OCI-LY7 (cell line): ENCODE data around the gene GYG2. TPM values are rescaled to one million over a fixed set of nuclear protein-coding genes. Genes with fewer than 3 reads are reported as not detected.

ENCODE experiments used
- BruUV-seq: library from RNA; stranded (reverse); fragments of 400-500 nt; replicated peaks from 2 replicates; lab custom pipeline; 2021; lab: Mats Ljungman, UMichigan
- CTCF ChIA-PET: fragments of 300-600 bp; sonication (Branson Sonifier 250); formaldehyde crosslinking; loops from one replicate; lab custom pipeline; 2022; ENCODE audit warnings: antibody characterized with exemption; ENCODE audit not compliant: unreplicated experiment; lab: Charles Lee
- POLR2A ChIA-PET: fragments of 300-600 bp; sonication (Branson Sonifier 250); formaldehyde crosslinking; loops from one replicate; lab custom pipeline; 2022; ENCODE audit warnings: antibody characterized with exemption; lab: Charles Lee
- DNase-seq: peaks from one replicate; pipeline ENCODE4 v3.0.0-alpha.2; 2015; ENCODE audit warnings: low spot score
- H2AFZ ChIP-seq: fragments of 200-600 bp; sonication (generic), shearing (Covaris generic); 2 replicates; pipeline ENCODE4 v1.6.1; 2014; ENCODE audit warnings: mild to moderate bottlenecking, antibody characterized with exemption, low read length, moderate library complexity
- H3K27ac ChIP-seq: fragments of 200-600 bp; sonication (generic); 2 replicates; pipeline ENCODE4 v1.5.1; 2014; ENCODE audit warnings: mixed run types, low read depth, mild to moderate bottlenecking, moderate library complexity, low read length, inconsistent platforms; ENCODE audit not compliant: poor library complexity, severe bottlenecking
- H3K36me3 ChIP-seq: fragments of 200-600 bp; sonication (generic); 2 replicates; pipeline ENCODE4 v1.6.1; 2014; ENCODE audit warnings: mild to moderate bottlenecking, antibody characterized with exemption, low read length, moderate library complexity, mixed read lengths; ENCODE audit not compliant: insufficient read depth
- H3K4me1 ChIP-seq: fragments of 200-600 bp; sonication (generic); 2 replicates; pipeline ENCODE4 v1.5.1; 2014; ENCODE audit warnings: mild to moderate bottlenecking, low read length; ENCODE audit not compliant: insufficient read depth, poor library complexity, severe bottlenecking
- H3K4me2 ChIP-seq: fragments of 200-600 bp; sonication (generic); 2 replicates; pipeline ENCODE4 v1.6.1; 2014; ENCODE audit warnings: mild to moderate bottlenecking, low read length
- H3K4me3 ChIP-seq: fragments of 200-600 bp; sonication (generic); 2 replicates; pipeline ENCODE4 v1.5.1; 2014; ENCODE audit warnings: mild to moderate bottlenecking, low read depth, low read length; ENCODE audit not compliant: poor library complexity, severe bottlenecking
- H3K79me2 ChIP-seq: fragments of 200-600 bp; sonication (generic); 2 replicates; pipeline ENCODE4 v1.6.1; 2016; ENCODE audit warnings: low read depth, mild to moderate bottlenecking, low read length, moderate library complexity, mixed read lengths; ENCODE audit not compliant: insufficient read depth
- H3K9me2 ChIP-seq: fragments of 200-600 bp; sonication (generic); 2 replicates; pipeline ENCODE4 v1.6.1; 2016; ENCODE audit warnings: mild to moderate bottlenecking, low read length, mixed read lengths; ENCODE audit not compliant: insufficient read depth
- H3K9me3 ChIP-seq: fragments of 200-600 bp; sonication (generic); 2 replicates; pipeline ENCODE4 v1.6.1; 2014; ENCODE audit warnings: mild to moderate bottlenecking, mixed run types, low read length, mixed read lengths
- H4K20me1 ChIP-seq: fragments of 200-600 bp; sonication (generic); 2 replicates; pipeline ENCODE4 v1.6.1; 2014; ENCODE audit warnings: mild to moderate bottlenecking, antibody characterized with exemption, low read length, moderate library complexity, mixed read lengths; ENCODE audit not compliant: insufficient read depth
- CTCF ChIP-seq: fragments of 200-600 bp; sonication (generic); conservative IDR thresholded peaks from 2 replicates; pipeline ENCODE4 v1.5.1; 2014; ENCODE audit warnings: mild to moderate bottlenecking, antibody characterized with exemption, low read length, moderate library complexity, mixed read lengths
- EZH2phosphoT487 ChIP-seq: fragments of 200-600 bp; sonication (generic); IDR thresholded peaks from 2 replicates; pipeline ENCODE4 v1.6.1; 2018; ENCODE audit warnings: low read depth, borderline replicate concordance, mild to moderate bottlenecking, mixed run types, antibody characterized with exemption, low read length, moderate library complexity, mixed read lengths
- intact Hi-C: fragments of 100-400 bp; cut with micrococcal nuclease; formaldehyde crosslinking; loops from one replicate; pipeline ENCODE4 v1.10.0; 2022; ENCODE audit not compliant: unreplicated experiment
- total RNA-seq, 2 experiments: library from RNA; depleted of rRNA in 1 of 2; stranded (reverse); fragments of >200 nt in 1 of 2; shearing (Covaris generic) in 1 of 2; gene quantifications; 2 replicates each; pipeline ENCODE4 v1.2.3, GENCODE V29; 2014 to 2022

The GYG2 gene
- total RNA-seq, 2 experiments from 2014 or later, result not detected

- no TSS peak for BruUV-seq
- ChIA-PET CTCF (no interaction called here), POLR2A (no interaction called here)
- no peak for TF ChIP-seq EZH2phosphoT487
- TF ChIP-seq CTCF, result no peak
- no peaks in the 10 kb centered on the region for H3K9me3 ChIP-seq
- H3K4me1 ChIP-seq, result no peaks in the 10 kb centered on the region
- H3K36me3 ChIP-seq, result no peaks in the 10 kb centered on the region
- no peak for DNase-seq
- H3K27ac ChIP-seq, result no peak overlapping the region
- H3K9me2 ChIP-seq, result no peaks in the 10 kb centered on the region
- H3K79me2 ChIP-seq, result no peaks in the 10 kb centered on the region
- no peak overlapping the region for H3K4me3 ChIP-seq
- intact Hi-C loops, result no loop called here
- H3K4me2 ChIP-seq, result no peak overlapping the region
- no peak overlapping the region for H2AFZ ChIP-seq
- H4K20me1 ChIP-seq, result no peaks in the 10 kb centered on the region
Measured at GRCh38 chrX:2871831-2872230, 43.1 kb downstream of the GYG2 start.

GRCh38 chrX:2872671-2873277 lies 44.0 kb downstream of the GYG2 start:
- no peak for DNase-seq
- H3K4me1 ChIP-seq, result no peaks in the 10 kb centered on the region
- intact Hi-C loops, result no loop called here
- no peaks in the 10 kb centered on the region for H3K9me3 ChIP-seq
- TF ChIP-seq CTCF (no peak), EZH2phosphoT487 (no peak)
- no TSS peak for BruUV-seq
- no peak overlapping the region for H3K4me2 ChIP-seq
- no peaks in the 10 kb centered on the region for H3K79me2 ChIP-seq
- H4K20me1 ChIP-seq, result no peaks in the 10 kb centered on the region
- H3K9me2 ChIP-seq, result no peaks in the 10 kb centered on the region
- H3K4me3 ChIP-seq, result no peak overlapping the region
- no peaks in the 10 kb centered on the region for H3K36me3 ChIP-seq
- CTCF ChIA-PET, result no interaction called here
- H2AFZ ChIP-seq, result no peak overlapping the region
- no peak overlapping the region for H3K27ac ChIP-seq
- POLR2A ChIA-PET, result no interaction called here

GRCh38 chrX:2874222-2875135 lies 45.7 kb downstream of the GYG2 start:
- no peaks in the 10 kb centered on the region for H3K9me3 ChIP-seq
- no peak overlapping the region for H3K4me2 ChIP-seq
- no peaks in the 10 kb centered on the region for H3K9me2 ChIP-seq
- no peak overlapping the region for H2AFZ ChIP-seq
- H3K36me3 ChIP-seq, result no peaks in the 10 kb centered on the region
- no peaks in the 10 kb centered on the region for H4K20me1 ChIP-seq
- H3K4me3 ChIP-seq, result no peak overlapping the region
- no peaks in the 10 kb centered on the region for H3K79me2 ChIP-seq
- CTCF ChIA-PET, result no interaction called here
- H3K4me1 ChIP-seq, result no peaks in the 10 kb centered on the region
- TF ChIP-seq EZH2phosphoT487 (no peak), CTCF (no peak)
- intact Hi-C loops, result no loop called here
- POLR2A ChIA-PET, result no interaction called here
- BruUV-seq, result no TSS peak
- no peak overlapping the region for H3K27ac ChIP-seq
- DNase-seq, result no peak
